ENCODE results near the gene AIFM2. TPM values are rescaled to one million over a fixed set of nuclear protein-coding genes. Genes with fewer than 3 reads are reported as not detected.

The AIFM2 gene
- total and polyA plus RNA-seq, 2 of the 13 experiments (the other 11 are each of a cell fraction or from before 2014, with no cell fraction given), result 20.3 to 29.5 TPM

- TF ChIP-seq ZBTB40 (IDR thresholded peaks at IDR 0.05) (no peak), ZBTB40 (CRISPR knock-in tag; IDR thresholded peaks at IDR 0.05) (no peak), MYNN (CRISPR knock-in tag; IDR thresholded peaks at IDR 0.05; ENCODE audit: low read depth) (no peak), SRSF9 (IDR thresholded peaks at IDR 0.05; ENCODE audit: borderline replicate concordance, insufficient read depth, low read depth, low read length, poor library complexity, severe bottlenecking) (no peak), GATAD2A (CRISPR knock-in tag; IDR thresholded peaks at IDR 0.05) (0 out of 2 replicates have a peak, but pooled peaks have one; percentile 42), ATF3 (CRISPR knock-in tag; IDR thresholded peaks at IDR 0.05) (no peak), TEAD3 (CRISPR knock-in tag; optimal IDR thresholded peaks at IDR 0.05; ENCODE audit: borderline replicate concordance) (peak; percentile 21), RNF2 (conservative IDR thresholded peaks at IDR 0.05; ENCODE audit: low read depth) (no peak), HOXA9 (CRISPR knock-in tag; IDR thresholded peaks at IDR 0.05; ENCODE audit: borderline replicate concordance) (no peak), TMF1 (CRISPR knock-in tag; IDR thresholded peaks at IDR 0.05; ENCODE audit: low read depth) (no peak), ZNF407 (CRISPR knock-in tag; IDR thresholded peaks at IDR 0.05; ENCODE audit: not compliant biosample characterization) (no peak), ZNF891 (CRISPR knock-in tag; IDR thresholded peaks at IDR 0.05) (no peak)
Measured at GRCh38 chr10:70155255-70155838, 22.7 kb upstream of the AIFM2 start (continued).

Measured in HepG2 (cell line).